Activated CD4-positive, alpha-beta T cell treated with anti-CD3 and anti-CD28 coated beads, Interleukin-2, amount 50 U/mL, for 48 hours (primary cell): ENCODE data around the gene ENPP3.
A peak's percentile ranks its signal among the peaks of the same experiment; 100 is the strongest.

Experiments
- DNase-seq, 2 experiments: peaks; one replicate each; pipeline ENCODE4 v3.0.0-alpha.2; 2020

ENPP3 gene

DNA sequence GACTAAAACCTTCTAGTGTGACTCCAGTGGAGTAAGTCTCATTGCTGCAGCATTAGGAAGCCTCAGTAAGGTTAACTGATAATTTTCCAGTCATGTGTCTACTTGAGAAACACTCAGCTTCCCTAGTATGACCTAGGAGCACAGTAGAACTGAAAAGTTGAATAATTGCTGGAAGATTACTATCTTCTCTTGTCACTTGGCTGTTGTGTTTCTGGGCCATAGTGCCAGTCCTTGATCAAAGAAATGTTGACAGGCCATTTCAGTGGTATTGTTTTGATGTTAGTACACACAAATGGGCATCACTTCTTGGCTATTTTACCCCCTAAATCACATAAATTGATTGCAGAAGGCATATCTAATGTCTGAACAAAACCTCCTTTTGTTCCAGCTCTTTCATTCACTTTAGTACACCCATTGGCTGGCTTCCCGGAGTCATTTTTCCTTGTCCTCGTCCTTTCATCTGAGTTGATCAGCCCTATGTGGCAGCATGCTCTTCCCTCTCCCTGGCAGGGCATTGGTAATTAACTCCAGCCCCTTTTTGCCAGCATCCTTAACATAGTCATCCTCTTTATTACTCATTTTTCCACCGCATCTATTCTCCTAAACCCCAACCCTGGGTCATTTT is 6.0 kb downstream of the ENPP3 start:
- no peak for DNase-seq

DNA sequence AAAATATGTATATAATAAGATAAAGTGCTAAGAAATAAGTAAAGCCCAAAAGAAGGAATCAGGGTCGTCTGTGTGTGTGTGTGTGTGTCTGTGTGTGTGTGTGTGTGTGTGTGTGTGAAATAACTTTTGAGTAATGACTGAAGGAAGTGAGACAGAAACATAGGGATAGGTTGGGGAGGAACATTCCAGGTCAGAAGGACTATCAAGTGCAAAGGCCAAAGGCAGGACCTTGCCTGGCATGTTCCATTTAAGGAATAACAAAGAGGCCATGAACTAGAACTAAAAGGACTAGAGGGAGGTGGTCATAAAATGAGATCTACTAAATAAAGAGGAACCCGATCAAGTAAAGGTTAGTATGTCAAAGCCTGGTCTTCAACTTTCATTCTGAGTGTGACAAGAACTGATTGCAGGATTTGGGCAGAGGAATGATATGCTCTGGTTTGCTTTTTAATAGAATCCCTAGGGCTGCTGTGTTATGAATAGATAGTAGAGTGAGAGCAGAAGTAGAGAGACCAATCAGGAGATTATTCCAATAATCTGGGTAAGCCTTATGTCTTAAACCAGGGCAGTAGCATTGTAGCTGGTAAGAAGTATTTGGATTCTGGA is 6.9 kb downstream of the ENPP3 start:
- no peak for DNase-seq

DNA sequence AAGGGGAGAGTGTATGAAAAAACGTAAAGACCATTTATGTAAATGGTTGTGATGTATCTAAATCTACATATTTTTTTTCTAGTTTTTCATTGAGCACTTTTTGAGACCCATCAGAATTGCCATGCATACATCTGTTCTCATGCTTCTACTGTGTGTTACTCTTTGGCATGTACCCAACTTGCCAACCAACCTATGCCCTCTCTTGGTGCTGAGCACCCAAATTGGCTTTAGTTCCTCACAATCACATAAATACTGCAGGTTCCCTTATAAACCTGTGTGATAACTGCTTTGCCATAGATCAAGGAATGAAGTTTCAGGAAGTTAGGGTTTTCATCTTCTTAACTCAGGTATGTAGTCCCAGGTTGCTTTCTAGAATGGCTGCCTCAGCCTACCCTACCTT is 7.8 kb downstream of the ENPP3 start:
- DNase-seq, result no peak

- no peak for DNase-seq
Observed at GRCh38 chr6:131645846-131646245, 8.7 kb downstream of the ENPP3 start.

GRCh38 chr6:131646249-131646670 is 9.2 kb downstream of the ENPP3 start:
- no peak for DNase-seq

DNA sequence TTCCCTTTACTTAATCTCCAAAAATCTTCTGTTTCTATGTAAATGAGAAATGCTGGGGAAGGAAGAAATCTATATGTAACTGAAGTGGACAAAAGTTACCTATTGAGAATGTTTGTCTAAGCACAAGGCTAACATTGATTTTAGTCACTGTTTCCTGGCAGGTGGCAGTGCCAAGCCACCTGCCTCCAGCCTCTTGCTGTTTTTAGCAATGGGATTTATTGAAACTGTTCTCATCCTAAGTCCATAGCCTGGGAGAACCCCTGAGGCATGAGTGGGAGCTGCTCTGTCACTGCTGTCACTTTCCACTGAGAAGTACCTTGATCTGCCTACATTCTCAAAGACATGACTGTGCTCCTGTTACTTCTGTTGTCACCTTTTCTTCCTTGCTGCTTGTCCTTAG is 14.7 kb downstream of the ENPP3 start:
- DNase-seq, result no peak

DNA sequence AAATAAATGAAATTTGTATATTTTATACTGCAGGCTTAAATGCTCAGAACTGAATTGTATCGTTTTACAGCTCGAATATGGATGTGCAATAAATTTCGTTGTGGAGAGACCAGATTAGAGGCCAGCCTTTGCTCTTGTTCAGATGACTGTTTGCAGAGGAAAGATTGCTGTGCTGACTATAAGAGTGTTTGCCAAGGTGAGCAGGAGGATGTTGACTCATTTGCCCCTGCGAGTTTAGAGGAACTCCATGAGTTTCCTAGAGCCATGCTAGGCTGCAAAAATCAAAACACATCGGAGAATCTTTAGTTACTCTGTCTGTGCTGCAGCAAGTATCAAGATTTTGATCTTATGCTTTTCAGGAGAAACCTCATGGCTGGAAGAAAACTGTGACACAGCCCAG is 15.4 kb downstream of the ENPP3 start:
- no peak for DNase-seq

GRCh38 chr6:131654326-131654725 is 17.2 kb downstream of the ENPP3 start:
- DNase-seq, result no peak

DNA sequence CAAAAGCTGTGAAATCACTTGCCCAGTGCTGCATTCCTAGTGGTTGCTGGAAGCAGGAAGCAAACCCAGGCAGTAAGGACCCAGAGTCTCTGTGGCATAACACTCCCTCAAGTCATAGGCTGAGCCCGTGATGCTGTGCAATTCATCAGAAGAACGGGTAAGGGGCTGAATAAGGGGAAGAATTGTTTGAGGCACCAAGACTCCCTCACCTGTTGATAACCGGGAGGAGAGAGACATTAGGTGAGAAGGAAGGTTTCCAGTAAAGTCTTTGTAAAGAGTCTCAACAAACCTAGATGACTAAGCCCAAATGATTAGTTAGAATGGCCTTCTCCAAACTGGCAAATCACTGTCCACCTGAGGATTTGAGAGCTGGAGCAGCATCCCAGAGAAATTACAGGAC is 18.3 kb downstream of the ENPP3 start:
- DNase-seq, result no peak

- DNase-seq, result no peak
Observed at GRCh38 chr6:131655951-131656350, 18.8 kb downstream of the ENPP3 start.

GRCh38 chr6:131656667-131657066 is 19.6 kb downstream of the ENPP3 start:
- DNase-seq, result no peak

- no peak for DNase-seq
Observed at GRCh38 chr6:131657222-131657621, 20.1 kb downstream of the ENPP3 start.

DNA sequence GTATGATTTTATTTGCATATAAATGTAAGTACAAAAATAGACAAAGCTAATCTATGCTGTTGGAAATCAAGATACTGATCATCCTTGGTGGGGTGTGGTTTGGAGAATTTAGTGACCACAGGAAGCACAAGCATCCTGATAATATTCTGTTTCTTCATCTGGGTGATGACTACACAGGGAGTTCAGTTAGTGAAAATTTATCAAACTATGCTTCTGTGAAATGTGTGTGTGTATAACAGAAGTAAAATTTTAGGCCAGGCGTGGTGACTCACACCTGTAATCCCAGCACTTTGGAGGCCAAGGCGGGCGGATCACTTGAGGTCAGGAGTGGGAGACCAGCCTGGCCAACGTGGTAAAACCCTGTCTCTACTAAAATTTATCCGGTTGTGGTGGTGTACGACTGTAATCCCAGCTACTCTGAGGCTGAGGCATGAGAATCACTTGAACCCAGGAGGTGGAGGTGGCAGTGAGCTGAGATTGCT is 20.6 kb downstream of the ENPP3 start:
- no peak for DNase-seq

DNA sequence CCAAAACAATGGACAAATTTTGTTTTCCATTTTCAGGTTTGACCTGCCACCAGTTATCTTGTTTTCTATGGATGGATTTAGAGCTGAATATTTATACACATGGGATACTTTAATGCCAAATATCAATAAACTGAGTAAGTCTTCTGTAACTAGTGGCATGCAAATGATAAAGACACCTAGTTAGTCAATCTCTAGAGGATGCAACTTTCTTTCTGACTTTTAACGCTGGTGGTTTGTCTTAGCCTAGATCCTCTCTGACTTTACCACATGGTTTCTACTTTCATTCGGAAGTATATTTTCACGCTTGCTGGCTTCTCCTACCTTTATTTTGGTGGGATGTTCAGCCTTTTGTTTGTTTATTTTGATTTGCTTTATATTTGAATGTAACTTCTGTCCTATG is 21.2 kb downstream of the ENPP3 start:
- no peak for DNase-seq

DNA sequence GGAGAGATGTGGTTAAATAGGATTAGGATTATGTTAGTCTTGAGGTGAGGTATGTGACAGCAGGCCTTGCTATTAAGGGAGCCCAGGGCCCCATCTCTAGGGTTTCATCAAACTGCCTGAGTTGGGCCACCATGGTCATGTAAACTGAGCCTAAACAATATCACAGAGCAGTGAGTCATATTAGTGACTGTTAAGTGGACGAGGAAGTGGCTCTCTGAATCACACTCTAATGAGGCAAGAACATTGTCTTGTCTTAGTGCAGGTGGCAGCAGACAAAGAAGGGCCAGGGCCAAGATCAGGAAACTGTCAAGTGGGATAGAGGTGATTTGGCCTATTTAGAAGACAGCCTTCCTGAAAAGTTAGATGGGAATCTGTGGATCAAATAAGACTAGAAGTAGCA is 23.1 kb downstream of the ENPP3 start:
- no peak for DNase-seq

DNA sequence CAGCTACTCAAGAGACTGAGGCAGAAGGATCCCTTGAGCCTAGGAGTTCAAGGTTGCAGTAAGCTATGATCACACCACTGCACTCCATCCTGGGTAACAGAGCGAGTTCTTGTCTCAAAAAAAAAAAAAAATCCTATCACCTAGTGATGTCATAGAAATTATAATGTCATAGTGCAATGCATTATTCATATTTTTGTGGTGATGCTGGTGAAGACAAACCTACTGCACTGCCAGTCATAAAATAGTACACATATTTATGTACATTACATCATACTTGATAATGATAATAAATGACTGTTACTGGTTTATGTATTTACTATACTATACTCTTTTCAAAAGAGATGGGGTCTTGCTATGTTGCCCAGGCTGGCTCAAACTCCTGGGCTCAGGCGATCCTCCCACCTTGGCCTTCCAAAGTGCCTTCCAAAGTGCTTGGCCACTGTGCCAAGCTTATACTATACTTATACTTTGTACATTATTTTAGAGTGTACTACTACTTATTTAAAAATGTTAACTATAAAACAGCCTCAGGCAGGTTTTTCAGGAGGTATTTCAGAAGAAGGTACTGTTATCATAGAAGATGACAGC is 26.6 kb downstream of the ENPP3 start:
- no peak for DNase-seq

DNA sequence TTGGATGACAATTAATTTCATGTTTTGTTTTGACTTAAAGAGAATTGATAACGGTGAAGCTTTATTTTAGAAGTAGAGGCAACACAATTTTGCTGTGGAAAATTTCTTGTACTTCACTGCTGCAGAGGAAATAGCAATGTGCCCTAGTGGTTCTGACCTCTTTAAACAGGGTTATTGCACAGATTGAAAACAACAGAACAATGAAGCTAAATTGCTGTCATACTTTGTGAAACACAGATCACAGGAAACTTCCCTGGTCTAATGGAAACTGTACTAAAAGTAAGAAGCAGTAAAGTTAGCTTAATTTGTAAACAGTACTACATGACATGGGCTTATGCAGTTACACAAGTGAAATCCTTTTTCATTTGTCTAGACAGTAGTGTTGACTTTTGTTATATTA is 32.8 kb downstream of the ENPP3 start:
- no peak for DNase-seq

DNA sequence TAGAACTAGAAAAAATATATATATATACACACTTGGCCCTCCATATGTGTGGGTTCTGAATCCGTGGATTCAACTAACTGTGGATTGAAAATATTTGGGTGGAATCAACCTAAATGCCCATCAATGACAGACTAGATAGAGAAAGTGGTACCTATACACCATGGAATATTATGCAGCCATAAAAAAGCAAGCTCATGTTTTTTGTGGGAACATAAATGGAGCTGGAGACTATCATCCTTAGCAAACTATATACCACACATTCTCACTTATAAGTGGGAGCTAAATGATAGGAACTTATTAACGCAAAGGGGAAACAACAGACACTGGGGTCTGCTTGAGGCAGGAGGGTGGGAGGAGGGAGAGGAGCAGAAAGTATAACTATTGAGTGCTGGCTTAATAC is 36.1 kb downstream of the ENPP3 start:
- no peak for DNase-seq

DNA sequence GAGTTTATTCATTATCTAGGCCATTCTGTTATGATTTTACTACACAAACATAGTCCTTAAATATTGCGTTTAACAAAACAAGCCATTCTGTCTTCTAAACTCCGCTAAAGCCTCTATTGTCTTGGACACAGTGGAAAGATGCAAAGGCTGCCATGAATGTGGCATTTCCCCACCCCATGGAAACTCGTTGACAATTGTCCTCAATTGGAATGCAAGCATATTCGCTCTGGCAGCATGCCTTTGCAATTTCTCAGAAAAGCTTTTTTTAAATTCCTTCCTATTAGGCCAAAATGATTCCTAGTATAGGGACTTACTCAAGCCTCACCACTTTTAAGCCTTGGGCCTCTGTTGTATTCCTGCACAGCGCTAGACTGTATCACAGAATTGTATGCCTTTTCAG is 41.3 kb downstream of the ENPP3 start:
- DNase-seq, result no peak

- DNase-seq, result no peak
Observed at GRCh38 chr6:131680868-131681267, 43.8 kb downstream of the ENPP3 start.

DNA sequence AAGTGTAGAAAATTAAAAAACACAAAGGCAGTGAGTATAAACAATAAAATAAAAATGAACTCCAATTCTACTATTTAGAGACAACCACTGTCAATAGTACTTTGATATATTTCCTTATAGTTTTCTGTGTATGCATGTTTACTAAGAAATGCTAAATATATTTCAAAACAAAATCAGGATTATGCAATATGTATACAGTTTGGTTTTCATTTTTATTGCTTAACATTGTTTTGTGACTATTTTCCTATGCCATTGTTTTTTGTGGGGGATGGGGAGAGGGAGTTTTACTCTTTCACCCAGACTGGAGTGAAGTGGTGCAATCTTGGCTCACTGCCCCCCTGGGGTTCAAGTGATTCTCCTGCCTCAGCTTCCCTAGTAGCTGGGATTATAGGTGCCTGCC is 44.5 kb downstream of the ENPP3 start:
- DNase-seq, result no peak

DNA sequence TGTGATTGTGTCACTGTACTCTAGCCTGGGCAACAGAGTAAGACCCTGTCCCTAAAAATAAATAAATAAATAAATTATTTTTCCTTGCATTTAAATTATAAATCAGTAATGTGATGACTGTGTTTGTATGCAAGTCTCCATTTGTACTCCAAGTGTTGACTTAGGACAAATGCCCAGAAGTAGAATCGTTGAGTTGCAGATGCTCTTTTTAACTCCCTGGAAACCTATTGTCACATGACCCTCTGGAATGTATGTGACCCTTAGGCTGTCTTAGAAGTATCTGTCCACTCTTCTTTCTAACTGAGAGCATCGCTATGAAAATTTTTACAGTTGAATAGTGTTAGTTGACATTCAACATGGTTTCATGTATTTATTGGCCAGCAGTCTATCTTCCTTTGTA is 45.3 kb downstream of the ENPP3 start:
- DNase-seq, result no peak

DNA sequence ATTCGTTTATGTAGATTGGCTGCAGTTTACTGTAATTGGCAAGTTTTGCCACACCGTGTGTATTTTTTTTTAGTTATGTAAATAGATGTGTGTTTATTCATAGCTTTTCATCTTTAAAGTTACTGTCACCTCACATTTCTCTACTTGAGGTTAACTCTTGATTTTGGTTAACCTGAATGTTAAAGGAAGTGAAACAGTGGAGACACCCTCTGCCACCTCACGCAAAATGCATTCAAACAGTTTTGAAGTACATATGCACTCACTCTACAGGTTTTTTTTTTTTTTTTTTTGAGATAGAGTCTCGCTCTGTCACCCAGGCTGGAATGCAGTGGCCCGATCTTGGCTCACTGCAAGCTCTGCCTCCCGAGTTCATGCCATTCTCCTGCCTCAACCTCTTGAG is 46.4 kb downstream of the ENPP3 start:
- DNase-seq, result no peak

GRCh38 chr6:131685266-131685780 is 48.2 kb downstream of the ENPP3 start:
- peak; percentile 15 to 28 for DNase-seq

DNA sequence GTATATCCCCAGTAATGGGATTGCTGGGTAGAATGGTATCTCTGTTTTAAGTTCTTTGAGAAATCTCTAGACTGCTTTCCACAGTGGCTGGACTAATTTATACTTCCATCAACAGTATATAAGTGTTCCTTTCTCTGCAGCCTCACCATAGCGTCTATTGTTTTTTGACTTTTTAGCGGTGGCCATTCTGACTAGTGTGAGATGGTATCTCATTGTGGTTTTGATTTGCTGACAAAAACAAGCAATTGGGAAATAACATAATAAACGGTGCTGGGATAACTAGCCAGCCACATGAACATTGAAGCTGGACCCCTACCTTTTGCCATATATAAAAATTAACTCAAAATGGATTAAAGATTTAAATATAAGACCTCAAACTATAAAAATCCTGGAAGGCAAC is 49.9 kb downstream of the ENPP3 start:
- DNase-seq, result no peak
